ENCODE data around the gene LRRC8A.

The LRRC8A gene

GRCh38 chr9:128886211-128886891 lies 4.4 kb downstream of the LRRC8A start:
- no peak for DNase-seq (ENCODE audit: low read depth in 1 of 2, low spot score in 1 of 2)
- TF ChIP-seq JUND (IDR thresholded peaks at IDR 0.05; ENCODE audit: low read depth), result no peak
- in situ Hi-C loops (cut with HindIII; ENCODE audit: low pct_unique_long_range_greater_than_20kb, low sequenced_read_pairs), result no loop called here

- DNase-seq (ENCODE audit: low read depth in 1 of 2, low spot score in 1 of 2), result no peak
- in situ Hi-C loops (cut with HindIII; ENCODE audit: low pct_unique_long_range_greater_than_20kb, low sequenced_read_pairs), result no loop called here
- no peak for TF ChIP-seq JUND (IDR thresholded peaks at IDR 0.05; ENCODE audit: low read depth)
These were observed 5.1 kb downstream of the LRRC8A start for GRCh38 chr9:128887049-128887448.

- in situ Hi-C loops (cut with HindIII; ENCODE audit: low pct_unique_long_range_greater_than_20kb, low sequenced_read_pairs), result no loop called here
- no peak for TF ChIP-seq JUND (IDR thresholded peaks at IDR 0.05; ENCODE audit: low read depth)
These were observed 6.0 kb downstream of the LRRC8A start for GRCh38 chr9:128887914-128888350.

GRCh38 chr9:128891321-128892220 lies 9.6 kb downstream of the LRRC8A start:
- TF ChIP-seq JUND (IDR thresholded peaks at IDR 0.05; ENCODE audit: low read depth), result no peak
- in situ Hi-C loops (cut with HindIII; ENCODE audit: low pct_unique_long_range_greater_than_20kb, low sequenced_read_pairs), result no loop called here
- no peak for DNase-seq (ENCODE audit: low read depth in 1 of 2, low spot score in 1 of 2)

More at GRCh38 chr9:128887914-128888350, 6.0 kb downstream of the LRRC8A start:
- no peak for DNase-seq (ENCODE audit: low read depth in 1 of 2, low spot score in 1 of 2)

- in situ Hi-C loops (cut with HindIII; ENCODE audit: low pct_unique_long_range_greater_than_20kb, low sequenced_read_pairs), result no loop called here
- no peak for TF ChIP-seq JUND (IDR thresholded peaks at IDR 0.05; ENCODE audit: low read depth)
- no peak for DNase-seq (ENCODE audit: low read depth in 1 of 2, low spot score in 1 of 2)
These were observed 10.4 kb downstream of the LRRC8A start for GRCh38 chr9:128892221-128892921.

- DNase-seq (ENCODE audit: low read depth in 1 of 2, low spot score in 1 of 2), result no peak
- in situ Hi-C loops (cut with HindIII; ENCODE audit: low pct_unique_long_range_greater_than_20kb, low sequenced_read_pairs), result no loop called here
- TF ChIP-seq JUND (IDR thresholded peaks at IDR 0.05; ENCODE audit: low read depth), result no peak
These were observed 11.4 kb downstream of the LRRC8A start for GRCh38 chr9:128893354-128893753.

GRCh38 chr9:128894764-128895163 lies 12.8 kb downstream of the LRRC8A start:
- TF ChIP-seq JUND (IDR thresholded peaks at IDR 0.05; ENCODE audit: low read depth), result no peak
- no peak for DNase-seq (ENCODE audit: low read depth in 1 of 2, low spot score in 1 of 2)
- in situ Hi-C loops (cut with HindIII; ENCODE audit: low pct_unique_long_range_greater_than_20kb, low sequenced_read_pairs), result no loop called here

GRCh38 chr9:128895556-128895955 lies 13.6 kb downstream of the LRRC8A start:
- in situ Hi-C loops (cut with HindIII; ENCODE audit: low pct_unique_long_range_greater_than_20kb, low sequenced_read_pairs), result no loop called here
- DNase-seq (ENCODE audit: low read depth in 1 of 2, low spot score in 1 of 2), result no peak
- no peak for TF ChIP-seq JUND (IDR thresholded peaks at IDR 0.05; ENCODE audit: low read depth)

GRCh38 chr9:128898382-128898781 lies 16.4 kb downstream of the LRRC8A start:
- no peak for TF ChIP-seq JUND (IDR thresholded peaks at IDR 0.05; ENCODE audit: low read depth)
- in situ Hi-C loops (cut with HindIII; ENCODE audit: low pct_unique_long_range_greater_than_20kb, low sequenced_read_pairs), result no loop called here
- no peak for DNase-seq (ENCODE audit: low read depth in 1 of 2, low spot score in 1 of 2)

GRCh38 chr9:128898845-128899565 lies 17.1 kb downstream of the LRRC8A start:
- in situ Hi-C loops (cut with HindIII; ENCODE audit: low pct_unique_long_range_greater_than_20kb, low sequenced_read_pairs), result no loop called here
- no peak for DNase-seq (ENCODE audit: low read depth in 1 of 2, low spot score in 1 of 2)
- TF ChIP-seq JUND (IDR thresholded peaks at IDR 0.05; ENCODE audit: low read depth), result no peak

GRCh38 chr9:128899566-128900322 lies 17.8 kb downstream of the LRRC8A start:
- DNase-seq (ENCODE audit: low read depth in 1 of 2, low spot score in 1 of 2), result no peak
- no peak for TF ChIP-seq JUND (IDR thresholded peaks at IDR 0.05; ENCODE audit: low read depth)
- in situ Hi-C loops (cut with HindIII; ENCODE audit: low pct_unique_long_range_greater_than_20kb, low sequenced_read_pairs), result no loop called here

All from T47D (cell line).